Endodermal cell (in vitro differentiated cells): Measurements from ENCODE around the gene TRPV4. TPM values are rescaled to one million over a fixed set of nuclear protein-coding genes. Genes with fewer than 3 reads are reported as not detected.

Experiments
- DNase-seq: peaks from one replicate; pipeline ENCODE4 v3.0.0-alpha.2; 2017
- H3K27ac ChIP-seq: 2 replicates; pipeline ENCODE4 v1.5.1; 2013; ENCODE audit warnings: mild to moderate bottlenecking, low read depth, low read length, moderate library complexity
- H3K27me3 ChIP-seq: 2 replicates; pipeline ENCODE4 v1.6.1; 2013; ENCODE audit warnings: mild to moderate bottlenecking, low read length, moderate library complexity; ENCODE audit not compliant: insufficient read depth, control insufficient read depth, poor library complexity, severe bottlenecking
- H3K36me3 ChIP-seq: 2 replicates; pipeline ENCODE4 v1.7.0; 2013; ENCODE audit warnings: mild to moderate bottlenecking, low read length, moderate library complexity; ENCODE audit not compliant: control insufficient read depth, insufficient read depth
- H3K4me1 ChIP-seq: one replicate; pipeline ENCODE4 v1.7.0; 2013; ENCODE audit warnings: low read length; ENCODE audit not compliant: control insufficient read depth, insufficient read depth
- H3K4me3 ChIP-seq: 2 replicates; pipeline ENCODE4 v1.5.1; 2013; ENCODE audit warnings: mild to moderate bottlenecking, low read length, moderate library complexity
- H3K9ac ChIP-seq: 2 replicates; pipeline ENCODE4 v1.6.1; 2013; ENCODE audit warnings: mild to moderate bottlenecking, low read length, moderate library complexity; ENCODE audit not compliant: poor library complexity, severe bottlenecking; ENCODE audit errors: extremely low read depth
- H3K9me3 ChIP-seq: 2 replicates; pipeline ENCODE4 v1.6.1; 2013; ENCODE audit warnings: mild to moderate bottlenecking, low read length, moderate library complexity; ENCODE audit not compliant: control insufficient read depth
- H3K27ac Mint-ChIP-seq: 2 replicates; pipeline ENCODE4 v1.8.0; 2020; ENCODE audit warnings: mixed read lengths
- H3K27me3 Mint-ChIP-seq: 2 replicates; pipeline ENCODE4 v1.8.0; 2021; ENCODE audit warnings: mild to moderate bottlenecking, mixed read lengths; ENCODE audit not compliant: insufficient read depth
- H3K36me3 Mint-ChIP-seq: 2 replicates; pipeline ENCODE4 v1.8.0; 2020; ENCODE audit warnings: low read depth, mixed read lengths
- H3K4me1 Mint-ChIP-seq: 2 replicates; pipeline ENCODE4 v1.8.0; 2020; ENCODE audit warnings: mixed read lengths
- H3K4me3 Mint-ChIP-seq: 2 replicates; pipeline ENCODE4 v1.8.0; 2020; ENCODE audit warnings: mild to moderate bottlenecking, moderate library complexity, mixed read lengths
- H3K9me3 Mint-ChIP-seq: 2 replicates; pipeline ENCODE4 v1.8.0; 2020; ENCODE audit warnings: mild to moderate bottlenecking, mixed read lengths
- WGBS, 2 experiments: methylation state at CpG; one replicate each; pipeline versions ENCODE4 v1.1.5 to v1.1.7; 2013; ENCODE audit warnings: missing lambda C conversion rate in 2 of 2, mixed read lengths in 1 of 2; ENCODE audit not compliant: insufficient coverage in 1 of 2, insufficient read length in 1 of 2; 5-methylcytosine and 5-hydroxymethylcytosine counted together
- total RNA-seq, 2 donors: library from RNA; stranded (reverse); fragmentation: NEBNext Ultra II Directional in 1 of 2; extraction: Animal tissue kit (Norgen Biotek cat#: 25700) in 1 of 2; gene quantifications; 2 replicates in 1 of 2; 3 replicates in 1 of 2; pipeline ENCODE4 v1.2.1, GENCODE V29; 2021
- TF ChIP-seq, protein P1 (sequence below): fragments of 200-600 bp; sonication (generic); conservative IDR thresholded peaks from 2 replicates; pipeline ENCODE4 v1.5.0; 2021; ENCODE audit warnings: antibody characterized with exemption, mild to moderate bottlenecking

Gene TRPV4
- total RNA-seq, 2 donors from 2014 or later: 14.0 to 14.2 TPM

GRCh38 chr12:109807954-109808643 is 25.1 kb downstream of the TRPV4 start:
- Mint-ChIP-seq H3K4me1 (peaks cover 1% of the 10 kb centered on the region), H3K36me3 (peaks cover 13% of the 10 kb centered on the region), H3K4me3 (no peak overlapping the region), H3K9me3 (no peaks in the 10 kb centered on the region), H3K27me3 (no peaks in the 10 kb centered on the region), H3K27ac (no peak overlapping the region)
- H3K4me1 ChIP-seq: peaks cover 3% of the 10 kb centered on the region
- H3K9me3 ChIP-seq: no peaks in the 10 kb centered on the region
- WGBS, 2 experiments: 97% methylated on average over 11 of the region's 12 CpGs; no CpG with 5 or more reads in 1 of the 2 experiments
- TF ChIP-seq, protein P1, sequence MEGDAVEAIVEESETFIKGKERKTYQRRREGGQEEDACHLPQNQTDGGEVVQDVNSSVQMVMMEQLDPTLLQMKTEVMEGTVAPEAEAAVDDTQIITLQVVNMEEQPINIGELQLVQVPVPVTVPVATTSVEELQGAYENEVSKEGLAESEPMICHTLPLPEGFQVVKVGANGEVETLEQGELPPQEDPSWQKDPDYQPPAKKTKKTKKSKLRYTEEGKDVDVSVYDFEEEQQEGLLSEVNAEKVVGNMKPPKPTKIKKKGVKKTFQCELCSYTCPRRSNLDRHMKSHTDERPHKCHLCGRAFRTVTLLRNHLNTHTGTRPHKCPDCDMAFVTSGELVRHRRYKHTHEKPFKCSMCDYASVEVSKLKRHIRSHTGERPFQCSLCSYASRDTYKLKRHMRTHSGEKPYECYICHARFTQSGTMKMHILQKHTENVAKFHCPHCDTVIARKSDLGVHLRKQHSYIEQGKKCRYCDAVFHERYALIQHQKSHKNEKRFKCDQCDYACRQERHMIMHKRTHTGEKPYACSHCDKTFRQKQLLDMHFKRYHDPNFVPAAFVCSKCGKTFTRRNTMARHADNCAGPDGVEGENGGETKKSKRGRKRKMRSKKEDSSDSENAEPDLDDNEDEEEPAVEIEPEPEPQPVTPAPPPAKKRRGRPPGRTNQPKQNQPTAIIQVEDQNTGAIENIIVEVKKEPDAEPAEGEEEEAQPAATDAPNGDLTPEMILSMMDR: no peak
- H3K36me3 ChIP-seq: peaks cover 4% of the 10 kb centered on the region
- no peak for DNase-seq
- H3K9ac ChIP-seq: no peak overlapping the region
- no peaks in the 10 kb centered on the region for H3K27me3 ChIP-seq
- H3K27ac ChIP-seq: no peak overlapping the region
- H3K4me3 ChIP-seq: no peak overlapping the region

DNA sequence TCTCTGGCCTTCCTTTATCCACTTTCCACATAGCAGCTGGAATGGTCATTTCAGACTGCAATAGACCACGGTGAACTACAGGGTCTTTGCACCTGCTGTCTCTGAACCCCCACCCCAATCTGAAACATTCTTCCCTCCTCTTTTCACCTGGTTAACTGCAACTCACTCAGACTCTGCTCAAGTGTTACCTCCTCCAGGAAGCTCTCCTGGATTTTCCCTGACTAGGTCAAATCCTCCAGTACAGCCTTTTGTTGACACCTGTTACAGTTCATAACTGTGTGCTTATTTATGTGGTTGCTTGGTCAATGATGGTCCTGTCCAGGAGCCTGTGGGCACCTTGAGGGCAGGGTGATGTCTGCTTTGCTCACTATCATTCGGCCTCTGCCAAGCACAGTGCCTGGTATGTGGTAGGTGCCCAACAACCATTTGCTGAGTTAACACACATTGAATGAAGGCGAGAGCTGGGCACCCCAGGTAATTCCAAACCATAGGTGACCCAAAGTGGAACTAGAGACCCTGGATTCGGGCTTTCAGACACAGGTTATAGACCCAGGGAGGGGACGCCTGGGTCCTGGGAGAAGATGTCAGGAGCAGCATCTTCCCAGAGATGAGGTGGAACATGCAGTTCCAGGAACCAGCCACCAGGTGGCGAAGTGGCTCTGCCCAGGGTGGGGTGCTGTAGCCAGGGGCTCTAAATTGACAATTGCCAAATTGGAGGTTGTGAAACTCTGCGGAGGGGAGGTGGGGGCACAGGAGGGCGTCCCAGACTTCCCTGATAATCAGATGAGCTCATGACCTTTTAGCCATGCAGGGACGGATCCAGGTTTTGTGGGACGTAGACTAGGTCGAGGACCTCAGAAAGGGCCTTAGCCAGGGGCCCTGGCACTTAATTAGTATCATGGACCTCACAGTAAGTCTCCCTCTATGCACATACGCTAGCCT is 28.1 kb downstream of the TRPV4 start:
- H3K9me3 Mint-ChIP-seq: no peaks in the 10 kb centered on the region
- Histone ChIP-seq H3K36me3 (no peaks in the 10 kb centered on the region), H3K4me1 (peaks cover 3% of the 10 kb centered on the region), H3K9ac (no peak overlapping the region), H3K4me3 (no peak overlapping the region), H3K27me3 (no peaks in the 10 kb centered on the region), H3K27ac (no peak overlapping the region), H3K9me3 (no peaks in the 10 kb centered on the region)
- TF ChIP-seq, protein P1: peak; percentile 97
- no peaks in the 10 kb centered on the region for H3K27me3 Mint-ChIP-seq
- peak; percentile 94 for DNase-seq
- 50 to 54% methylated on average over 12 of the region's 12 CpGs for WGBS, 2 experiments
- H3K36me3 Mint-ChIP-seq: peaks cover 23% of the 10 kb centered on the region
- peaks cover 1% of the 10 kb centered on the region for H3K4me1 Mint-ChIP-seq
- H3K4me3 Mint-ChIP-seq: no peak overlapping the region
- no peak overlapping the region for H3K27ac Mint-ChIP-seq

GRCh38 chr12:109803678-109804077 is 29.5 kb downstream of the TRPV4 start:
- Mint-ChIP-seq H3K9me3 (no peaks in the 10 kb centered on the region), H3K4me3 (no peak overlapping the region), H3K27me3 (no peaks in the 10 kb centered on the region), H3K4me1 (peaks cover 1% of the 10 kb centered on the region), H3K27ac (no peak overlapping the region), H3K36me3 (peaks cover 31% of the 10 kb centered on the region)
- H3K27me3 ChIP-seq: no peaks in the 10 kb centered on the region
- H3K4me1 ChIP-seq: peaks cover 3% of the 10 kb centered on the region
- H3K9ac ChIP-seq: no peak overlapping the region
- no peak overlapping the region for H3K4me3 ChIP-seq
- DNase-seq: no peak
- TF ChIP-seq, protein P1: no peak
- H3K27ac ChIP-seq: no peak overlapping the region
- no peaks in the 10 kb centered on the region for H3K9me3 ChIP-seq
- peaks cover 1% of the 10 kb centered on the region for H3K36me3 ChIP-seq
- WGBS, 2 experiments: 96 to 100% methylated on average over 1 to 2 of the region's 3 CpGs
